GM21526 (cell line): ENCODE results near the gene CTR9.

ENCODE experiments used
- ATAC-seq: cut with Tn5 transposase; IDR thresholded peaks from one replicate; pipeline ENCODE4 v1.9.1; 2021; ENCODE audit warnings: moderate library complexity; ENCODE audit not compliant: unreplicated experiment, low FRiP score

CTR9 gene

GRCh38 chr11:10742460-10743208, 8.4 kb upstream of the CTR9 start:
- no peak for ATAC-seq

- ATAC-seq, result no peak
Observed at GRCh38 chr11:10743354-10744000, 7.6 kb upstream of the CTR9 start.

DNA sequence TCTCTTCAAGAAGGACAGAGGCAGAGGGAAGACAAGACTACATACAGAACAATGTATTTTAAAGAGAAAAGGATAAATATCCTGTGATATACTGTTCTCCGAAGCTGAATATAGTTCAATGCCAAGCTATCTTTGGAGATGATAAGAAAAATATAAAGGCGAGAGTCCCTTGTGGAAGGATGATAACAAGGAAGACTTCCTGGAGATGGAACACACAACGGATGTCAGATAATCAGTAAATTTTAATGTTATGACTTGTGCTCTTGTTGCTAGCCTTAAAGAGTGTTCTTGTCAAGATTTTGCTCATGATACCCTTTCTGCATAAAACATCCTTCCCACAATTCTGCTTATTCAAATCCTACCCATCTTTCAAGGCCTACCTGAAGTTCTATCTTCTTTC, 6.8 kb upstream of the CTR9 start:
- no peak for ATAC-seq

DNA sequence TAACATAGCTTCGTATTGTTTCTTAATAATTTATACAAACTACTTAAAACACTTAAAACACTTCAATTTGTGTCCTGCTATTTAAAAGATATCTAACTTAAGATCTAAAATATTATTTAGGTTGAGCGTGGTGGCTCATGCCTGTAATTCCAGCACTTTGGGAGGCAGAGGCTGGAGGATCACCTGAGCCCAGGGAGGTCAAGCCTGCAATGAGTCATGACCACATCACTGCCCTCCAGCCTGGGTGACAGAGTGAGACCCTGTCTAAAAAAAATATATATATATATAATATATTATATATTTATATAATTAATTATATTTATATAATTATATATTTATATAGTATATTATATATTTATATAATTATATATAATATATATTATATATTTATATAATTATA, 4.2 kb upstream of the CTR9 start:
- ATAC-seq, result no peak

DNA sequence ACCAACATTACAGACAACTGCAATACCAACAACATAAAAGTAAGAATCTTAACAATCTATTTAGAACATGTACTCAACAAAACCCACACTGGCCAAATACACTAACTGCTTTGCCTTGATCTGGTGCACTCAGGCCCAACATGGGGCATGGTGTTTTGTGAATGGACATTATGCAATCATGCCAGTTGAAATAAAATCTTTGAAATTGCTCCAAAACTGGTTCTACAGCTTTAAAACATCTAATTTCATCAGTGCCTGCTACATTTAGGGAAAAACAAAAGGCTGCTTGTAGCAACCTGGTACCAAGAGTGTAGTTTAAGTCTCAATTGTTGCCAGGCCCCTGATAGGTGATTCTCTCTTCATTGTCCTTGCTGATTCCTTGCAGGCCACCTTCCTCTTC, 3.3 kb upstream of the CTR9 start:
- no peak for ATAC-seq

GRCh38 chr11:10749476-10749875, 1.6 kb upstream of the CTR9 start:
- ATAC-seq, result no peak

- ATAC-seq, result peak; percentile 17
Observed at GRCh38 chr11:10751581-10751940, 515 bp downstream of the CTR9 start.

DNA sequence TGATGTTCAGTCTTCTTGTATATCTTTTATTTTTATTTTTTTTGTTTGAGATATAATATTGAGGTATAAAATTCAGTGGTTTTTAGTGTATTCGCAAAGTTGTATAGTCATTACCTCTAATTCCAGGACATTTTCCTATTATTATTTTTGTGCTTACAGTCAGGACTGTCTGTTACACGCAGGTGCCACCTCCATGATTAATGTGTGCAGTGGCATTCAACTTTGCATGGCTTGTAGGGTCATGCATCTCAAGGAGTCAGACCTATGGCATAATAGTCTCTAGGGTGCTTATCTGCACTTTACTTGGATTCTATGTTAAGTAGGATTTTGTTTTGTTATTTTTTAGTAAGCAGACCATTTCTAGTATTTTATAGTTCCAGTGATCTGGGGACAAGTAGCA, 1.0 kb downstream of the CTR9 start:
- no peak for ATAC-seq

- no peak for ATAC-seq
Observed at GRCh38 chr11:10752486-10752885, 1.4 kb downstream of the CTR9 start.

DNA sequence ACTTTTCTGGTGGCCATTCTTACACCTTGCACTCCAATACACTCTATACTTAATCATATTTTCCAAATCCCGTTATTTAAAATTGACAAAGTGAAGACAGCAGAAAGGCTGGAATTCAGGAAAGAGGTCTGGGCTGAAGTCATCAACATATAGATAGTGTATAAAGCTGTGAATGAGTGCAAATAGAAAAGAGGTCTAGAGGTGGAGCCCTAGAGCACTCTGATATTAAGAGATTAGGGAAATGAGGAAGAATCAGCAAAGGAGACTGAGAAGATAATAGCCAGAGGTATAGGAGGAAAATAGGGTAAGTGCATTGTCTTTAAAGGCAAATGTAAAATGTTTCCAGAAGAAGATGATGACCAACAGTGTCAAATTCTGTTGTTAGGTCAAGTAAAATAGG, 7.9 kb downstream of the CTR9 start:
- no peak for ATAC-seq

DNA sequence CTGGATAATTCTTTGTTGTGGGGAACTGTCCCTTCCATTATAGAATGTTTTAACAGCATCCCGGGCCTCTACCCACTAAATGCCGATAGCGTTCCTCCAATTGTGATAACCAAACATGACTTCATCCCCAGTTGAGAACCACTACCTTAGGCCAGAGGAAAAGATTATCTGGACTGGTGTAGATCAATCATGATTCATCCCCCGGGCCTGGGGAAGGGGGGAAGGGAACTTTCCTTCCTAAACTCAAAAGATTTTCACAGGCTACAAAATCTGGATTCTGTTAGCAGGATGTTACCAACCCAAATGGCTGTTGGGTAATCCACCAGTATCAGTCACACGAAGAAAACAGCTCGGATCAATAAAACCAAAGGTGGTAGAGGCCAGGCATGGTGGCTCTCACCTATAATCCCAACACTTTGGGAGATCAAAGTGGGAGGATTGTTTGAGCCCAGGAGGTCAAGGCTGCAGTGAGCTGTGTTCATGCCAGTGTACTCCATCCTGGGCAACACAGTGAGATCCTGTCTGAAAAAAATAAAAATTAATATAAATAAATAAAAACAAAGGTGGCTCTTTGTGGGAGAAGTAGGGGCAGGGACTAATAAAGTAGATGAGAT, 10.1 kb downstream of the CTR9 start:
- no peak for ATAC-seq

DNA sequence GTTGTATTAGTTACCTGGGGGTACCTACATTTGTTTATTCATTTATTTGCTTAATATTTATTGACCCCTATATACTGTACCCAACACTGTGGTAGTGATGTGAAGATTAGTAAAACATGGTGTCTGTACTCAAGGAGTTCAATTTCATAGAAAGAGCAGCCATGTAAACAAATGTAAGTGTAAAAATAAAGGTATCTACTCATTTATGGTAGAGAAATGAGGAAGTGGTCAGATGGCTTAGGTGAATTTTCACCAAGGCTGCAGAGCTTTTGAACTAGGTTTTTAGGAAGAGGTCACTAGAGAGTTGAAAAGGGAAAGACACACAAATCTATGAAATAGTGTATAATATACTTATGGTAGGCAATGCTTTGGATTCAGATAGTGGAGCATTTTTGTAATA, 11.1 kb downstream of the CTR9 start:
- ATAC-seq, result peak; percentile 74

- ATAC-seq, result no peak
Observed at GRCh38 chr11:10762913-10763421, 11.9 kb downstream of the CTR9 start.

- no peak for ATAC-seq
Observed at GRCh38 chr11:10763766-10764165, 12.7 kb downstream of the CTR9 start.

GRCh38 chr11:10764412-10764811, 13.4 kb downstream of the CTR9 start:
- ATAC-seq, result no peak

DNA sequence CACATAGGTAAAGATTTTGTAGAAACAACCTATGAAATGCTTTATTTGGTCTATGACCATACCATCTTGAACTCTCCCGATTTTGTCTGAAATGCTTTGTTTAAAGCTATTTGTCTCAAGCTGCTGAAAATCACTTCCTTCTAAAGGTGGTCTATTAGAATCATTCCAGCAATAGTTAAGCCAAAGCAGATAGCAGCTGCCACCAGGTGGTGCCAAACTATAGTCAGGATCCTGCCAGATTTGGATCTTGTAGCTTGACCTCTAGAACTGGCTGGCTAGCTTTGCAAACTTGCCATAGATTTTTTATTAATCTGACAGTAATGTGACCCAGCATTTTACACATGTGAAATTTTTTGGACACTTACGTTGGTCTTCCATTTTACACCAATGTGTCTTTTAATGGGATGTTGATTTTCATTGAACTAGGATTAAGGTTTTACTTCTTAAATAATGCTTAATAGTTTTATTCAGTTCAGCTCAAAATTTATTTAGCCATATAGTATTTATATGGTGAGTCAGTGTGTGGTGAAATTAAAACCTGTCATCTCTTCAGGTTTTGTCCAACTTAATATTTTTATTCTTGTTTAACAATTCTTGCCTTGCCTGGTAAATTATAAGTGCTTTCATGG, 19.7 kb downstream of the CTR9 start:
- ATAC-seq, result no peak

DNA sequence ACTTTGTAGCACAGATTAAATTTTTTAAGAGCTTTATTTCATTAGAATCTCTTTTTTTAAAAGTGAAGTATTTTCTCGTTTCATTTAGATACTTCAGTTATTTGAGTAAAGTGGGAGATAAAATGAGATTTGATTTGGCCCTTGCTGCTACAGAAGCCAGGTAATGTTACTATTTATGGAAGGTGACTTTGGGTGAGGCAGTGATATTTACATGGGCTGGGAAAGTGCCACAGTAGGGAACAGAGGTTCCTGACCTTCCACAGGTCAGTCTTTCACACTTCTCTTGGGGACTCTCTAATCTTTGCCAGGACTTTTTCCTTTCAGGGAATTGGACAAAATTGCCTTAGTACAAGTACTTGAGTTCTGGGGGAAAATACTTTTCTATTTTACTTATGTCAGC, 20.4 kb downstream of the CTR9 start:
- ATAC-seq, result no peak

DNA sequence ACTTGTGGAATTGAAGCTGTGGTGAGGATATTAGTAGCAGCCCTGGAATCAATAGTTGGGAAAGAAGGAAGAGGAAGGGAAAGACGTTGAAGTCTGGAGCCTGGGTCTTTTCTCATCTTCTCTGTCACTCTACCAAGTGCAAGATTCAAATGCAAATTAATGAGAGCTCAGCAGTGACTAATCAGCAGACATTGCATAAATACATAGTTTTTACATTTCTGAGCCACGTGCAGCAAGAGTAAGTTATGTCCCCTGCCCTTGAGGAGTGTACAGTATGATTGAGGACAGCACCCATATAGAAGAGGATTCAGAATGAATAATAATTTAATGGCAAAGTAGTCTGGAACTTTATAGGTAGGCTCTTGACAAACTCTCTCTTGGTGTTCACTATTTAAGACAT, 23.8 kb downstream of the CTR9 start:
- ATAC-seq, result no peak

DNA sequence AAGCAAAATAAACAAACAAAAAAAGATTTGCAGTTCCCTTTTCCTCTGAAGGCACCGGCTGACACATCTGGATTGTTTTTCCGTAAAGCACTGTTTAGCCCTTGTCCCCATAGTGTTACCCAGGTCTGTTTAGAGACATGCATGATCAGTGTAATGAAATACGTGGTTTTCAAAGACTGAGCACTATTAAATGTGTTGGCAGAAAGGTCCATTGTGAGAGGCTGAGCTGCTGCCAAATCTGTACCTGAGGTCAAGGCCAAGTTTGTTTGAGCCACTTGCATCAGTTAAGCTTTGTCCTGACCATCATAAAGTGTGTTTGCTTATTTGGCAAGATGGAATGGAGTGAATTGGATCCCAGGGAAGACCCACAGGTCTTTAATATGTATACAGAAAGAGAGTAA, 26.3 kb downstream of the CTR9 start:
- no peak for ATAC-seq

- ATAC-seq, result no peak
Observed at GRCh38 chr11:10777806-10778205, 26.8 kb downstream of the CTR9 start.

DNA sequence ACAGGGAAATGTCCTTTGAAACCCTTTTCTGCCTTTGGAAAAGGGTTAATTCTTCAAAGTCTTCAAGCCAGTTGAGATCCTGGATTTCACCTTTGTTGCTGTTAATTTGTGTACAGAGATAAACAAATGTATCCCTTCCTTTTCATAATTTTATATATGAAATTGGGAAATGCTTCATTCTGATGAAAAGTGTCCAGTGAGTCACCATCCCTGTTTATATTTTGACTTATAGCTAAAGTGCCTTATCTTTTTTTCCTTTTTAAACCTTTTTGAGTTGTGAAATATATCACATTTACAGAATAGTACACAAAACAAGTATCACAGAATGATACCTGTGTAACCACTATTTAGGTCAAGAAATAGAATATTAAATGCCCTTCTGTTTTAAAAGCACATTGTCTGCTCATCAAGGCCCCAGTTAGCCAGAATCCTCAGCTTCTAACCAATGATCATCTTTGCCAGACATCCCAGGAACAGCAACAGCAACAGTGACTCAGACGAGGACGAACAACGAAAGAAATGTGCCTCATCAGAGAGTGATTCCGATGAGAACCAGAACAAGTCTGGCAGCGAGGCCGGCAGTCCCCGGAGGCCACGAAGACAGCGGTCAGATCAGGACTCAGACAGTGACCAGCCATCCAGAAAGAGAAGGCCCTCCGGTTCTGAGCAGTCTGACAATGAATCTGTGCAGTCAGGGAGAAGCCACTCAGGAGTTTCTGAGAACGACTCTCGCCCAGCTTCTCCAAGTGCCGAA, 27.3 kb downstream of the CTR9 start:
- no peak for ATAC-seq
